Measurements from ENCODE around the gene AHCYL2. TPM values are rescaled to one million over a fixed set of nuclear protein-coding genes. Genes with fewer than 3 reads are reported as not detected.

The AHCYL2 gene
- total and polyA plus RNA-seq, 2 experiments from 2014 or later, result 7.8 to 29.4 TPM

DNA sequence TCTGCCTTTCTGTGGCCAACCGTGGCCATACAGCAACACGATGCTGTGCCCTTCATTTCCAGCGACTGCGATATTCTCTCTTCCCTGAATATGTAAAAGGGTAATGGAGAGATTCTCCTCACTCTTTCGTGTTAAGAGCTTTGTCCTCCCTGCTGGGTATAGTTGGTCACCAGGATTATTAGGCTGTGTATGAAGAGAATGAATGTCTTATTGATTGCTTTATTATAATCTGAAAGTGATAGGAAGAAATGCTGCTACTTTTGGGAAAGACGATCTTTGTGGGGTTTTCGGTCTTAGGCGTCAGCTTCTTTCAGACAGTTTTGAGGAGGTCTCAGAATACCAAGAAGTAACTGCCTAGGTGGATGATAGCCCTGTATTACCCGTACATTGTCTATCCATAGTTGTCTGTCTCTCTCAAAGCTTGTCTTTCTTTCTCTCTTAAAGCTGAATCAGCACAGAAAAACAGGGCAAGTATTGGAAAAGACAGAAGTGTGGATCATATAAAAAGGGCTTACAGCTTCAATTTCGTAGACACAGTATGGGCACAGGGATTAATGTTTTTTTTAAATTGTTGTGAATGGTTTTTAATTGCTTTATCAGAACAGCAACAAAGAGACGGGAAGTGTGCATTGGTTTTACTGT, 1.2 kb downstream of the AHCYL2 start:
- Mint-ChIP-seq H3K4me1 (peaks cover 26% of the 10 kb centered on the region), H3K4me3 (peak overlapping the region; percentile 88), H3K36me3 (ENCODE audit: low read depth) (no peaks in the 10 kb centered on the region; the same call in 2 of the 3 replicates), H3K27me3 (ENCODE audit: insufficient read depth, low read depth, poor library complexity) (peaks cover 5% of the 10 kb centered on the region), H3K27ac (no peak overlapping the region), H3K9me3 (no peaks in the 10 kb centered on the region)
- Histone ChIP-seq H3K27ac (ENCODE audit: low read depth) (no peak overlapping the region), H4K20me1 (replicated peaks; ENCODE audit: insufficient read depth) (peaks cover 8% of the 10 kb centered on the region; the same call in 1 of the 2 replicates), H3K9me2 (ENCODE audit: insufficient read depth) (no peaks in the 10 kb centered on the region), H2AFZ (peak overlapping the region; percentile 9), H3K4me3 (peak overlapping the region; percentile 73), H3K79me2 (replicated peaks; ENCODE audit: insufficient read depth) (peaks cover 51% of the 10 kb centered on the region), H3K4me2 (peak overlapping the region; percentile 80), H3K27me3 (ENCODE audit: insufficient read depth) (no peaks in the 10 kb centered on the region), H3F3A (replicated peaks; ENCODE audit: low read depth) (no peaks in the 10 kb centered on the region), H3K36me3 (ENCODE audit: insufficient read depth) (no peaks in the 10 kb centered on the region), H3K4me1 (ENCODE audit: insufficient read depth) (peaks cover 20% of the 10 kb centered on the region)
- no peak for ATAC-seq
- TF ChIP-seq EZH2 (IDR thresholded peaks at IDR 0.05; ENCODE audit: low read depth, unreplicated experiment), result no peak
- no peak for DNase-seq (ENCODE audit: low spot score)

DNA sequence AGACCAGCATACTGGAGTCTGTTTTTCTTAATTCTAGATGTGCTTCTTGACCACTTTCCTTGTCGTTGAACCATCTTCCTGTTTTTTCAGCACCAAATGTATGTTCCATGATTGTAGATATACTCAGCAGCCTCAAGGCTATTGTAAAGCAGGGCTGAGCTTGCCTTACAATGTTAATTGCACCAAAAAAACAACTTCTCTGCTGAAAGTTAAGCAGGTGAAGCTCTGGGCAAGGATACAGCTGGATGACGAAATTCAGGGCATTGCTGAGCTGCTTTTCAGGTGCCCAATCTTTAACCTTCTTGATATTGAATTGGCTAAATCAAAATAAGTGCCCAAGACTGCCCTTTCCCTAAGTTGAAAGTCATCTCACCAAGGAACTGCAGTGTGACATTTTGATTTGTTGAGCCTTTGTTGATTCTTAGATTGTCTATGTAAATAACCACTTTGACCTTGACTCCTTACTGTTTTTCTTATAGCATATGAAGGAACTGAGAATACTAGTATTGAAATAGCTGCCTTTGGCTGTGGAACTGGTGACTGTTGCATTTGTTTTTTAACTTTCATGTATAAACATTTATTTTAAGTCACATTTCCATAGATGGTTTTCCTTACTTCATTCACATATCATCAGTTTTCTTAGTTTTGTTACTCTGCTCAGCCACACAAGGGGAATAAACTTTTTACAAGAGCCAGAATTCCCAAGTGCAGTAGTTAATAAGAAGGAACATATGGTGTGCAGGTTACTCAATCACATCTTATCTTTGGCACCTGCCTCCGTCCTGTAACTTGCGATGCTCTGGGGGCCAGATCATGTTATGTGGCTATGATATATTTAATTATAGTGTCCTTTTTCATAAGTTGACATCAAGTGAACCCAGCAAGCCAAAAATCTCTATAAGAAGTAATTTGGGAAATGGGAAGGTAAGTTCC, 3.1 kb downstream of the AHCYL2 start:
- Histone ChIP-seq H3K27ac (ENCODE audit: low read depth) (no peak overlapping the region), H2AFZ (no peak overlapping the region), H3K4me1 (ENCODE audit: insufficient read depth) (peaks cover 20% of the 10 kb centered on the region), H3K36me3 (ENCODE audit: insufficient read depth) (no peaks in the 10 kb centered on the region), H3K27me3 (ENCODE audit: insufficient read depth) (no peaks in the 10 kb centered on the region), H3K9me2 (ENCODE audit: insufficient read depth) (no peaks in the 10 kb centered on the region), H3K79me2 (replicated peaks; ENCODE audit: insufficient read depth) (peaks cover 65% of the 10 kb centered on the region), H4K20me1 (replicated peaks; ENCODE audit: insufficient read depth) (peaks cover 8% of the 10 kb centered on the region; the same call in 1 of the 2 replicates), H3K4me3 (no peak overlapping the region), H3F3A (replicated peaks; ENCODE audit: low read depth) (no peaks in the 10 kb centered on the region; the same call in 1 of the 2 replicates), H3K4me2 (no peak overlapping the region)
- Mint-ChIP-seq H3K4me3 (no peak overlapping the region), H3K36me3 (ENCODE audit: low read depth) (no peaks in the 10 kb centered on the region; the same call in 2 of the 3 replicates), H3K9me3 (no peaks in the 10 kb centered on the region), H3K4me1 (peaks cover 24% of the 10 kb centered on the region; the same call in 2 of the 3 replicates), H3K27me3 (ENCODE audit: insufficient read depth, low read depth, poor library complexity) (peaks cover 5% of the 10 kb centered on the region), H3K27ac (no peak overlapping the region)
- DNase-seq (ENCODE audit: low spot score) (no peak), ATAC-seq (no peak)
- TF ChIP-seq POLR2AphosphoS5 (IDR thresholded peaks at IDR 0.05; ENCODE audit: low read depth), result no peak
- no peak for TF ChIP-seq NANOG (IDR thresholded peaks at IDR 0.05; ENCODE audit: borderline replicate concordance)
- TF ChIP-seq, protein P1, sequence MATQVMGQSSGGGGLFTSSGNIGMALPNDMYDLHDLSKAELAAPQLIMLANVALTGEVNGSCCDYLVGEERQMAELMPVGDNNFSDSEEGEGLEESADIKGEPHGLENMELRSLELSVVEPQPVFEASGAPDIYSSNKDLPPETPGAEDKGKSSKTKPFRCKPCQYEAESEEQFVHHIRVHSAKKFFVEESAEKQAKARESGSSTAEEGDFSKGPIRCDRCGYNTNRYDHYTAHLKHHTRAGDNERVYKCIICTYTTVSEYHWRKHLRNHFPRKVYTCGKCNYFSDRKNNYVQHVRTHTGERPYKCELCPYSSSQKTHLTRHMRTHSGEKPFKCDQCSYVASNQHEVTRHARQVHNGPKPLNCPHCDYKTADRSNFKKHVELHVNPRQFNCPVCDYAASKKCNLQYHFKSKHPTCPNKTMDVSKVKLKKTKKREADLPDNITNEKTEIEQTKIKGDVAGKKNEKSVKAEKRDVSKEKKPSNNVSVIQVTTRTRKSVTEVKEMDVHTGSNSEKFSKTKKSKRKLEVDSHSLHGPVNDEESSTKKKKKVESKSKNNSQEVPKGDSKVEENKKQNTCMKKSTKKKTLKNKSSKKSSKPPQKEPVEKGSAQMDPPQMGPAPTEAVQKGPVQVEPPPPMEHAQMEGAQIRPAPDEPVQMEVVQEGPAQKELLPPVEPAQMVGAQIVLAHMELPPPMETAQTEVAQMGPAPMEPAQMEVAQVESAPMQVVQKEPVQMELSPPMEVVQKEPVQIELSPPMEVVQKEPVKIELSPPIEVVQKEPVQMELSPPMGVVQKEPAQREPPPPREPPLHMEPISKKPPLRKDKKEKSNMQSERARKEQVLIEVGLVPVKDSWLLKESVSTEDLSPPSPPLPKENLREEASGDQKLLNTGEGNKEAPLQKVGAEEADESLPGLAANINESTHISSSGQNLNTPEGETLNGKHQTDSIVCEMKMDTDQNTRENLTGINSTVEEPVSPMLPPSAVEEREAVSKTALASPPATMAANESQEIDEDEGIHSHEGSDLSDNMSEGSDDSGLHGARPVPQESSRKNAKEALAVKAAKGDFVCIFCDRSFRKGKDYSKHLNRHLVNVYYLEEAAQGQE (IDR thresholded peaks at IDR 0.05; ENCODE audit: unreplicated experiment), result no peak
- no peak for TF ChIP-seq ZNF331 (CRISPR knock-in tag; IDR thresholded peaks at IDR 0.05; ENCODE audit: low read depth)
- TF ChIP-seq, protein P2, sequence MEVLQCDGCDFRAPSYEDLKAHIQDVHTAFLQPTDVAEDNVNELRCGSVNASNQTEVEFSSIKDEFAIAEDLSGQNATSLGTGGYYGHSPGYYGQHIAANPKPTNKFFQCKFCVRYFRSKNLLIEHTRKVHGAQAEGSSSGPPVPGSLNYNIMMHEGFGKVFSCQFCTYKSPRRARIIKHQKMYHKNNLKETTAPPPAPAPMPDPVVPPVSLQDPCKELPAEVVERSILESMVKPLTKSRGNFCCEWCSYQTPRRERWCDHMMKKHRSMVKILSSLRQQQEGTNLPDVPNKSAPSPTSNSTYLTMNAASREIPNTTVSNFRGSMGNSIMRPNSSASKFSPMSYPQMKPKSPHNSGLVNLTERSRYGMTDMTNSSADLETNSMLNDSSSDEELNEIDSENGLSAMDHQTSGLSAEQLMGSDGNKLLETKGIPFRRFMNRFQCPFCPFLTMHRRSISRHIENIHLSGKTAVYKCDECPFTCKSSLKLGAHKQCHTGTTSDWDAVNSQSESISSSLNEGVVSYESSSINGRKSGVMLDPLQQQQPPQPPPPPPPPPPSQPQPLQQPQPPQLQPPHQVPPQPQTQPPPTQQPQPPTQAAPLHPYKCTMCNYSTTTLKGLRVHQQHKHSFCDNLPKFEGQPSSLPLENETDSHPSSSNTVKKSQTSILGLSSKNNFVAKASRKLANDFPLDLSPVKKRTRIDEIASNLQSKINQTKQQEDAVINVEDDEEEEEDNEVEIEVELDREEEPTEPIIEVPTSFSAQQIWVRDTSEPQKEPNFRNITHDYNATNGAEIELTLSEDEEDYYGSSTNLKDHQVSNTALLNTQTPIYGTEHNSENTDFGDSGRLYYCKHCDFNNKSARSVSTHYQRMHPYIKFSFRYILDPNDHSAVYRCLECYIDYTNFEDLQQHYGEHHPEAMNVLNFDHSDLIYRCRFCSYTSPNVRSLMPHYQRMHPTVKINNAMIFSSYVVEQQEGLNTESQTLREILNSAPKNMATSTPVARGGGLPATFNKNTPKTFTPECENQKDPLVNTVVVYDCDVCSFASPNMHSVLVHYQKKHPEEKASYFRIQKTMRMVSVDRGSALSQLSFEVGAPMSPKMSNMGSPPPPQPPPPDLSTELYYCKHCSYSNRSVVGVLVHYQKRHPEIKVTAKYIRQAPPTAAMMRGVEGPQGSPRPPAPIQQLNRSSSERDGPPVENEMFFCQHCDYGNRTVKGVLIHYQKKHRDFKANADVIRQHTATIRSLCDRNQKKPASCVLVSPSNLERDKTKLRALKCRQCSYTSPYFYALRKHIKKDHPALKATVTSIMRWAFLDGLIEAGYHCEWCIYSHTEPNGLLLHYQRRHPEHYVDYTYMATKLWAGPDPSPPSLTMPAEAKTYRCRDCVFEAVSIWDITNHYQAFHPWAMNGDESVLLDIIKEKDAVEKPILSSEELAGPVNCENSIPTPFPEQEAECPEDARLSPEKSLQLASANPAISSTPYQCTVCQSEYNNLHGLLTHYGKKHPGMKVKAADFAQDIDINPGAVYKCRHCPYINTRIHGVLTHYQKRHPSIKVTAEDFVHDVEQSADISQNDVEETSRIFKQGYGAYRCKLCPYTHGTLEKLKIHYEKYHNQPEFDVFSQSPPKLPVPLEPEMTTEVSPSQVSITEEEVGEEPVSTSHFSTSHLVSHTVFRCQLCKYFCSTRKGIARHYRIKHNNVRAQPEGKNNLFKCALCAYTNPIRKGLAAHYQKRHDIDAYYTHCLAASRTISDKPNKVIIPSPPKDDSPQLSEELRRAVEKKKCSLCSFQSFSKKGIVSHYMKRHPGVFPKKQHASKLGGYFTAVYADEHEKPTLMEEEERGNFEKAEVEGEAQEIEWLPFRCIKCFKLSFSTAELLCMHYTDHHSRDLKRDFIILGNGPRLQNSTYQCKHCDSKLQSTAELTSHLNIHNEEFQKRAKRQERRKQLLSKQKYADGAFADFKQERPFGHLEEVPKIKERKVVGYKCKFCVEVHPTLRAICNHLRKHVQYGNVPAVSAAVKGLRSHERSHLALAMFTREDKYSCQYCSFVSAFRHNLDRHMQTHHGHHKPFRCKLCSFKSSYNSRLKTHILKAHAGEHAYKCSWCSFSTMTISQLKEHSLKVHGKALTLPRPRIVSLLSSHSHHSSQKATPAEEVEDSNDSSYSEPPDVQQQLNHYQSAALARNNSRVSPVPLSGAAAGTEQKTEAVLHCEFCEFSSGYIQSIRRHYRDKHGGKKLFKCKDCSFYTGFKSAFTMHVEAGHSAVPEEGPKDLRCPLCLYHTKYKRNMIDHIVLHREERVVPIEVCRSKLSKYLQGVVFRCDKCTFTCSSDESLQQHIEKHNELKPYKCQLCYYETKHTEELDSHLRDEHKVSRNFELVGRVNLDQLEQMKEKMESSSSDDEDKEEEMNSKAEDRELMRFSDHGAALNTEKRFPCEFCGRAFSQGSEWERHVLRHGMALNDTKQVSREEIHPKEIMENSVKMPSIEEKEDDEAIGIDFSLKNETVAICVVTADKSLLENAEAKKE (CRISPR knock-in tag; IDR thresholded peaks at IDR 0.05), result no peak
- TF ChIP-seq JUNB (IDR thresholded peaks at IDR 0.05; ENCODE audit: unreplicated experiment), result no peak
- TF ChIP-seq, protein P3, sequence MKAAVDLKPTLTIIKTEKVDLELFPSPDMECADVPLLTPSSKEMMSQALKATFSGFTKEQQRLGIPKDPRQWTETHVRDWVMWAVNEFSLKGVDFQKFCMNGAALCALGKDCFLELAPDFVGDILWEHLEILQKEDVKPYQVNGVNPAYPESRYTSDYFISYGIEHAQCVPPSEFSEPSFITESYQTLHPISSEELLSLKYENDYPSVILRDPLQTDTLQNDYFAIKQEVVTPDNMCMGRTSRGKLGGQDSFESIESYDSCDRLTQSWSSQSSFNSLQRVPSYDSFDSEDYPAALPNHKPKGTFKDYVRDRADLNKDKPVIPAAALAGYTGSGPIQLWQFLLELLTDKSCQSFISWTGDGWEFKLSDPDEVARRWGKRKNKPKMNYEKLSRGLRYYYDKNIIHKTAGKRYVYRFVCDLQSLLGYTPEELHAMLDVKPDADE (IDR thresholded peaks at IDR 0.05), result no peak

Measured in GM23338 (cell line).